ENCODE data around the gene FOXL3. TPM values are rescaled to one million over a fixed set of nuclear protein-coding genes. Genes with fewer than 3 reads are reported as not detected.
"Not testable (repeated sequence)": the region's sequence is repeated elsewhere in the genome, so short reads cannot be mapped to it uniquely, and the experiment has no call there.

Gene FOXL3
- total RNA-seq, 1 experiment from 2014 or later = not detected

DNA sequence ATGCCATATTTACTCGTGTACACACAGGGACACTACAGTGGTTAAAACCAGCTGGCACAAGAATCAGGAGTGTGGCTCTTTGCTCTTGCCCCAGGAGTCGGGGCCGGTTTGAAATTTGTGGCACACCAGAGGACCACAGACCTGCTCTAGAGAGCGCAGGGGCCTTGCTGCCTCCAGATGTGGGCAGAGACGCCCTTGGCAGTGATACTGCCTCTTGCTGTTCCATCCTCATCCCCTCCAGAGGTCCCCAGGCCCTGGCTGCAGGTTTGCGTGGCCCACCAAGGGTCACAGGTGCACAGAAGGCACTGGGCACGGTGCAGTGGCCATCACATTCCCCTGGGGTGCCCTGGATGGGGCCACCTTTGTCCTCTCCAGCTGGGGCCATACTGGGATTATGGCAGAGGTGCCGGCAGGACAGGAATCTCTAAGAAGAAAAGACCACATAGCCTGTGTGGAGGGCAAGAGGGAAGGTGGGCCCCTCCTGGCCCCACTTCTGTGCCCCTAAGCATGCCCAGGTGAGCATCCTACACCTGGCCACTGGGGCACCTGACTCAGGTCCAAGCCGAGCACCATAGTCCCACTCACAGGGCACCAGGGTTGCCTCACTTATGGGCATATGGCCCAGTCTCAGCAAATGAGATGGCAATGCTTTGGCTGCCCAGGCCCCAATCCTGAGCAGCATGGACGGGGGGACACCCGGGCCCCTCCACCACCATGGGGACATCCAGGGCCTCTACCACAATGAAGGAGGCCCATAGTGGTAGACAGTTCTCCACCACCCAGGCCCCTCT lies 45.6 kb downstream of the FOXL3 start:
- ChIA-PET POLR2A (no interaction called here), CTCF (no interaction called here)
- H3K36me3 Mint-ChIP-seq (ENCODE audit: insufficient read depth, unreplicated experiment) = no peaks in the 10 kb centered on the region
- TF ChIP-seq, protein P1, sequence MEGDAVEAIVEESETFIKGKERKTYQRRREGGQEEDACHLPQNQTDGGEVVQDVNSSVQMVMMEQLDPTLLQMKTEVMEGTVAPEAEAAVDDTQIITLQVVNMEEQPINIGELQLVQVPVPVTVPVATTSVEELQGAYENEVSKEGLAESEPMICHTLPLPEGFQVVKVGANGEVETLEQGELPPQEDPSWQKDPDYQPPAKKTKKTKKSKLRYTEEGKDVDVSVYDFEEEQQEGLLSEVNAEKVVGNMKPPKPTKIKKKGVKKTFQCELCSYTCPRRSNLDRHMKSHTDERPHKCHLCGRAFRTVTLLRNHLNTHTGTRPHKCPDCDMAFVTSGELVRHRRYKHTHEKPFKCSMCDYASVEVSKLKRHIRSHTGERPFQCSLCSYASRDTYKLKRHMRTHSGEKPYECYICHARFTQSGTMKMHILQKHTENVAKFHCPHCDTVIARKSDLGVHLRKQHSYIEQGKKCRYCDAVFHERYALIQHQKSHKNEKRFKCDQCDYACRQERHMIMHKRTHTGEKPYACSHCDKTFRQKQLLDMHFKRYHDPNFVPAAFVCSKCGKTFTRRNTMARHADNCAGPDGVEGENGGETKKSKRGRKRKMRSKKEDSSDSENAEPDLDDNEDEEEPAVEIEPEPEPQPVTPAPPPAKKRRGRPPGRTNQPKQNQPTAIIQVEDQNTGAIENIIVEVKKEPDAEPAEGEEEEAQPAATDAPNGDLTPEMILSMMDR (IDR thresholded peaks at IDR 0.05; ENCODE audit: unreplicated experiment) = no peak
- DNase-seq (ENCODE audit: unreplicated experiment) = no peak
- H3K4me1 Mint-ChIP-seq (ENCODE audit: insufficient read depth, unreplicated experiment) = no peaks in the 10 kb centered on the region
- peaks cover 16% of the 10 kb centered on the region for H3K27me3 Mint-ChIP-seq (ENCODE audit: insufficient read depth, unreplicated experiment)
- no TSS peak for BruUV-seq (replicated peaks)
- no peak overlapping the region for H3K27ac Mint-ChIP-seq (ENCODE audit: low read depth, unreplicated experiment)
- H3K9me3 Mint-ChIP-seq (ENCODE audit: unreplicated experiment) = peaks cover 11% of the 10 kb centered on the region
- intact Hi-C loops (cut with micrococcal nuclease) = no loop called here
- no peak overlapping the region for H3K4me3 Mint-ChIP-seq (ENCODE audit: unreplicated experiment)

DNA sequence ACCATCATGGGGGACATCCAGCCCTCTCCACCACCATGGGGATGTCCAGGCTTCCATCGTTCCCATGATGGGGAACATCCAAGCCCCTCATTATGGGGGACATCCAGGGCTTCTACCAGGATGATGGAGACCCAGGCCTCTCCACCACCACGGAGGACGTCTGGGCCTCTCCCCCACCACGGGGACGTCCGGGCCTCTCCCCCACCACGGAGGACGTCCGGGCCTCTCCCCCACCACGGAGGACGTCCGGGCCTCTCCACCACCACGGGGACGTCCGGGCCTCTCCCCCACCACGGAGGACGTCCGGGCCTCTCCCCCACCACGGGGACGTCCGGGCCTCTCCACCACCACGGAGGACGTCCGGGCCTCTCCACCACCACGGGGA lies 46.2 kb downstream of the FOXL3 start:
- H3K27ac Mint-ChIP-seq (ENCODE audit: low read depth, unreplicated experiment); H3K4me3 Mint-ChIP-seq (ENCODE audit: unreplicated experiment); BruUV-seq (replicated peaks); POLR2A ChIA-PET; intact Hi-C loops (cut with micrococcal nuclease); DNase-seq (ENCODE audit: unreplicated experiment); H3K4me1 Mint-ChIP-seq (ENCODE audit: insufficient read depth, unreplicated experiment); H3K36me3 Mint-ChIP-seq (ENCODE audit: insufficient read depth, unreplicated experiment); CTCF ChIA-PET: not testable (repeated sequence)
- Mint-ChIP-seq H3K9me3 (ENCODE audit: unreplicated experiment) (peaks cover 11% of the 10 kb centered on the region), H3K27me3 (ENCODE audit: insufficient read depth, unreplicated experiment) (peaks cover 22% of the 10 kb centered on the region)

DNA sequence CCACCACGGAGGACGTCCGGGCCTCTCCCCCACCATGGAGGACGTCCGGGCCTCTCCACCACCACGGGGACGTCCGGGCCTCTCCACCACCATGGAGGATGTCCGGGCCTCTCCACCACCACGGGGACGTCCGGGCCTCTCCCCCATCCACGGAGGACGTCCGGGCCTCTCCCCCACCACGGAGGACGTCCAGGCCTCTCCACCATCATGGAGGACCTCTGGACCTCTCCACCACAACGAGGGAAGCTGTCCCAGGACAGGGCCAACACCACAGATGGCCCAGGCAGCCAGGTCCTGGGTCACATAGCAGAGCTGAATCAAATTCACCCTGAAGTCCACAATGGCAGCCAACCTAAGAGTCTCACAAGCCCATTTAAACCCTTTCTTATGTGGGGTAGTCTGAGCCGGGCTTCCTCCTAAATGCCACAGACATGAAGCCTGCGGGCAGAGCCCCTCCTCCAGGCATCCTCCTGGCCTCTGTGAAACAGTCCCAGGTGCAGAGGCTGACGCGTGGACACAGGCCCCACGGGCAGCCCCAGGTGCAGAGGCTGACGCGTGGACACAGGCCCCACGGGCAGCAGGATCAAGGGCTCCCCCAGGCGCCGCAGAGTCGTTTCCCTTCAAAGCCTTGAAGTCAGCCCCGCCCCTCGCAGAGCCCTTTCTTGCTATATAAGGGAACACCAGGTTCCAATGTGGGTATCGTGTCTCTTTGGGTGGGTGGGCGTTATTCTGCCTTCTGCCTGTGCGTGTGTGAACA lies 47.0 kb downstream of the FOXL3 start:
- intact Hi-C loops (cut with micrococcal nuclease) = no loop called here
- Mint-ChIP-seq H3K4me1 (ENCODE audit: insufficient read depth, unreplicated experiment) (no peaks in the 10 kb centered on the region), H3K27ac (ENCODE audit: low read depth, unreplicated experiment) (no peak overlapping the region), H3K36me3 (ENCODE audit: insufficient read depth, unreplicated experiment) (no peaks in the 10 kb centered on the region), H3K4me3 (ENCODE audit: unreplicated experiment) (no peak overlapping the region), H3K9me3 (ENCODE audit: unreplicated experiment) (peaks cover 11% of the 10 kb centered on the region), H3K27me3 (ENCODE audit: insufficient read depth, unreplicated experiment) (peaks cover 24% of the 10 kb centered on the region)
- no peak for DNase-seq (ENCODE audit: unreplicated experiment)
- TF ChIP-seq, protein P1 (IDR thresholded peaks at IDR 0.05; ENCODE audit: unreplicated experiment) = no peak
- CTCF ChIA-PET = no interaction called here
- POLR2A ChIA-PET = no interaction called here
- no TSS peak for BruUV-seq (replicated peaks)

DNA sequence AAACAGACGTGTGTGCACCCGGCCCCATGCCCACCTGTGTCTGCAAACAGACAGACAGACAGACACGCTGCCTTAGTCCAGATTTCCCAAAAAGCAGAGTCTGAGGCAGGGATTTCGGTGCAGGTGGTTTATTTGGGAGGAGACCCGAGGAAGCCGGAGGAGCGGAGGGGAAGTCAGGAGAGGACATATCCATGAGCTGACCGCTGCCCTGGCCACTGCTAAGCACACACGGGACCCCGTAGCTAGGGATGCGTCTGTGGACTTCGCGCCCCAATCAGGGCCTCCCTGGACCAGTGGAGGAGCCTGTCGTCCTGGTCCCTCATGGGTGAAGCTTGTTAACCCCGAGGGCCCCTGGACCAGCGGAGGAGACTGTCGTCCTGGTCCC lies 47.6 kb downstream of the FOXL3 start:
- no peak overlapping the region for H3K4me3 Mint-ChIP-seq (ENCODE audit: unreplicated experiment)
- BruUV-seq (replicated peaks) = no TSS peak
- CTCF ChIA-PET = no interaction called here
- no peak for DNase-seq (ENCODE audit: unreplicated experiment)
- H3K9me3 Mint-ChIP-seq (ENCODE audit: unreplicated experiment) = peaks cover 11% of the 10 kb centered on the region
- peaks cover 24% of the 10 kb centered on the region for H3K27me3 Mint-ChIP-seq (ENCODE audit: insufficient read depth, unreplicated experiment)
- no peaks in the 10 kb centered on the region for H3K4me1 Mint-ChIP-seq (ENCODE audit: insufficient read depth, unreplicated experiment)
- TF ChIP-seq, protein P1 (IDR thresholded peaks at IDR 0.05; ENCODE audit: unreplicated experiment) = no peak
- intact Hi-C loops (cut with micrococcal nuclease) = no loop called here
- POLR2A ChIA-PET = no interaction called here
- H3K36me3 Mint-ChIP-seq (ENCODE audit: insufficient read depth, unreplicated experiment) = no peaks in the 10 kb centered on the region
- no peak overlapping the region for H3K27ac Mint-ChIP-seq (ENCODE audit: low read depth, unreplicated experiment)
